Natural killer cell treated with Interleukin-12 subunit alpha and Interleukin-12 subunit beta and Interleukin-15 and Interleukin-18, amount 100 ng/mL, for 72 hours (primary cell): ENCODE measurements around the gene RAD51. TPM values are rescaled to one million over a fixed set of nuclear protein-coding genes. Genes with fewer than 3 reads are reported as not detected.

Source experiments
- ATAC-seq, 2 donors: fragments of 150-1000 bp; cut with Tn5 transposase in 1 of 2; sonication (Bioruptor Pico), chemical (Tn5 transposase) in 1 of 2; 2 replicates each; pipeline ENCODE4 v1.10.0; 2021
- DNase-seq: peaks from one replicate; pipeline ENCODE4 v3.0.0; 2022; ENCODE audit warnings: low spot score
- H3K27ac Mint-ChIP-seq, 2 donors: 1 replicate in 1 of 2; 2 replicates in 1 of 2; pipeline ENCODE4 v1.8.0; 2022; ENCODE audit warnings: mixed read lengths in 2 of 2, mild to moderate bottlenecking in 1 of 2, moderate library complexity in 1 of 2
- H3K27me3 Mint-ChIP-seq, 2 donors: 1 replicate in 1 of 2; 2 replicates in 1 of 2; pipeline ENCODE4 v1.8.0; 2022; ENCODE audit warnings: mixed read lengths in 2 of 2
- H3K36me3 Mint-ChIP-seq: one replicate; pipeline ENCODE4 v1.8.0; 2022; ENCODE audit warnings: mixed read lengths
- H3K4me1 Mint-ChIP-seq, 2 donors: 1 replicate in 1 of 2; 2 replicates in 1 of 2; pipeline ENCODE4 v1.8.0; 2022; ENCODE audit warnings: low read depth in 2 of 2, mixed read lengths in 2 of 2, mild to moderate bottlenecking in 1 of 2
- H3K4me3 Mint-ChIP-seq: one replicate; pipeline ENCODE4 v1.8.0; 2022; ENCODE audit warnings: mixed read lengths
- H3K9me3 Mint-ChIP-seq: 2 replicates; pipeline ENCODE4 v1.8.0; 2022; ENCODE audit warnings: mixed read lengths
- total RNA-seq, 2 donors: library from RNA; stranded (reverse); gene quantifications; one replicate each; pipeline ENCODE4 v1.2.3, GENCODE V29; 2022

RAD51 gene
- total RNA-seq, 2 donors from 2014 or later = 36.2 to 59.6 TPM

- Mint-ChIP-seq H3K4me1 (peaks cover 14% of the 10 kb centered on the region in 2 donors), H3K36me3 (peaks cover 5% of the 10 kb centered on the region), H3K27ac (no peak overlapping the region), H3K4me3 (no peak overlapping the region), H3K9me3 (no peaks in the 10 kb centered on the region), H3K27me3 (no peaks in the 10 kb centered on the region)
- DNase-seq = no peak
- no peak for ATAC-seq
These were observed 44.1 kb downstream of the RAD51 start for GRCh38 chr15:40739047-40739446.

- H3K36me3 Mint-ChIP-seq = peaks cover 5% of the 10 kb centered on the region
- H3K27ac Mint-ChIP-seq = no peak overlapping the region
- H3K9me3 Mint-ChIP-seq = no peaks in the 10 kb centered on the region
- ATAC-seq (no peak), DNase-seq (no peak)
- H3K27me3 Mint-ChIP-seq = no peaks in the 10 kb centered on the region
- H3K4me1 Mint-ChIP-seq = peaks cover 21 to 22% of the 10 kb centered on the region in 2 donors
- no peak overlapping the region for H3K4me3 Mint-ChIP-seq
These were observed 44.9 kb downstream of the RAD51 start for GRCh38 chr15:40739854-40740253.

GRCh38 chr15:40743485-40743901 lies 48.5 kb downstream of the RAD51 start:
- DNase-seq (no peak), ATAC-seq (peak in 1 of 2 donors; percentile 0)
- peaks cover 4% of the 10 kb centered on the region for H3K36me3 Mint-ChIP-seq

GRCh38 chr15:40743921-40744814 lies 49.2 kb downstream of the RAD51 start:
- Mint-ChIP-seq H3K27ac (peak overlapping the region; percentile 85 to 87), H3K27me3 (no peaks in the 10 kb centered on the region), H3K4me1 (peaks cover 37 to 53% of the 10 kb centered on the region in 2 donors), H3K36me3 (no peaks in the 10 kb centered on the region), H3K4me3 (peak overlapping the region; percentile 53), H3K9me3 (no peaks in the 10 kb centered on the region)
- peak; percentile 94 to 97 for ATAC-seq
- peak; percentile 85 for DNase-seq

More at GRCh38 chr15:40743485-40743901, 48.5 kb downstream of the RAD51 start:
- H3K27ac Mint-ChIP-seq = peak overlapping the region; percentile 85 to 87
- peaks cover 37 to 53% of the 10 kb centered on the region in 2 donors for H3K4me1 Mint-ChIP-seq
- no peaks in the 10 kb centered on the region for H3K9me3 Mint-ChIP-seq
- H3K27me3 Mint-ChIP-seq = no peaks in the 10 kb centered on the region
- H3K4me3 Mint-ChIP-seq = peak overlapping the region; percentile 53

- peaks cover 3% of the 10 kb centered on the region for H3K36me3 Mint-ChIP-seq
- H3K4me3 Mint-ChIP-seq = peak overlapping the region; percentile 56
- ATAC-seq (no peak), DNase-seq (no peak)
- H3K27ac Mint-ChIP-seq = peak overlapping the region; percentile 85 to 87
- peaks cover 37 to 53% of the 10 kb centered on the region in 2 donors for H3K4me1 Mint-ChIP-seq
- no peaks in the 10 kb centered on the region for H3K9me3 Mint-ChIP-seq
- no peaks in the 10 kb centered on the region for H3K27me3 Mint-ChIP-seq
These were observed 49.8 kb downstream of the RAD51 start for GRCh38 chr15:40744815-40745152.

GRCh38 chr15:40746916-40747418 lies 52.0 kb downstream of the RAD51 start:
- no peak overlapping the region for H3K4me3 Mint-ChIP-seq
- DNase-seq = no peak
- no peaks in the 10 kb centered on the region for H3K27me3 Mint-ChIP-seq
- H3K36me3 Mint-ChIP-seq = peaks cover 4% of the 10 kb centered on the region
- peak overlapping the region; percentile 46 to 72 for H3K27ac Mint-ChIP-seq
- H3K9me3 Mint-ChIP-seq = no peaks in the 10 kb centered on the region
- no peak for ATAC-seq
- peaks cover 45 to 53% of the 10 kb centered on the region in 2 donors for H3K4me1 Mint-ChIP-seq

- H3K4me1 Mint-ChIP-seq = peaks cover 48 to 55% of the 10 kb centered on the region in 2 donors
- ATAC-seq (no peak), DNase-seq (no peak)
- H3K9me3 Mint-ChIP-seq = no peaks in the 10 kb centered on the region
- peak overlapping the region in 1 of 2 donors; percentile 72 for H3K27ac Mint-ChIP-seq
- no peak overlapping the region for H3K4me3 Mint-ChIP-seq
- no peaks in the 10 kb centered on the region for H3K27me3 Mint-ChIP-seq
- peaks cover 4% of the 10 kb centered on the region for H3K36me3 Mint-ChIP-seq
These were observed 53.0 kb downstream of the RAD51 start for GRCh38 chr15:40747685-40748631.

GRCh38 chr15:40749151-40749630 lies 54.2 kb downstream of the RAD51 start:
- DNase-seq (no peak), ATAC-seq (no peak)
- Mint-ChIP-seq H3K27me3 (no peaks in the 10 kb centered on the region), H3K4me1 (peaks cover 50 to 58% of the 10 kb centered on the region in 2 donors), H3K9me3 (no peaks in the 10 kb centered on the region), H3K27ac (no peak overlapping the region), H3K36me3 (peaks cover 4% of the 10 kb centered on the region), H3K4me3 (no peak overlapping the region)

GRCh38 chr15:40750885-40751284 lies 55.9 kb downstream of the RAD51 start:
- no peak overlapping the region for H3K27ac Mint-ChIP-seq
- no peak overlapping the region for H3K4me3 Mint-ChIP-seq
- H3K36me3 Mint-ChIP-seq = peaks cover 4% of the 10 kb centered on the region
- ATAC-seq = no peak
- H3K4me1 Mint-ChIP-seq = peaks cover 39 to 47% of the 10 kb centered on the region in 2 donors
- H3K27me3 Mint-ChIP-seq = no peaks in the 10 kb centered on the region
- DNase-seq = no peak
- H3K9me3 Mint-ChIP-seq = no peaks in the 10 kb centered on the region

GRCh38 chr15:40751745-40752144 lies 56.8 kb downstream of the RAD51 start:
- Mint-ChIP-seq H3K9me3 (no peaks in the 10 kb centered on the region), H3K4me3 (no peak overlapping the region), H3K27ac (no peak overlapping the region), H3K36me3 (peaks cover 4% of the 10 kb centered on the region), H3K27me3 (no peaks in the 10 kb centered on the region), H3K4me1 (peaks cover 41% of the 10 kb centered on the region in 2 donors)
- ATAC-seq = no peak
- DNase-seq = no peak

GRCh38 chr15:40754574-40754882 lies 59.6 kb downstream of the RAD51 start:
- no peaks in the 10 kb centered on the region for H3K27me3 Mint-ChIP-seq
- H3K9me3 Mint-ChIP-seq = no peaks in the 10 kb centered on the region
- H3K27ac Mint-ChIP-seq = peak overlapping the region; percentile 97 to 99
- ATAC-seq = peak in 1 of 2 donors; percentile 14
- H3K4me3 Mint-ChIP-seq = peak overlapping the region; percentile 95
- H3K4me1 Mint-ChIP-seq = peaks cover 26 to 37% of the 10 kb centered on the region in 2 donors
- H3K36me3 Mint-ChIP-seq = peaks cover 4% of the 10 kb centered on the region
- no peak for DNase-seq

GRCh38 chr15:40754883-40755811 lies 60.2 kb downstream of the RAD51 start, which contains the start of gene RMDN3:
TSS of gene RMDN3 (minus strand) at chr15:40755254. CDS start at chr15:40754783, 471 bp downstream.
- ATAC-seq = peak; percentile 95 to 97
- Mint-ChIP-seq H3K4me3 (peak within 1 kb of the TSS; percentile 95), H3K36me3 (no peaks in the 10 kb centered on the region), H3K9me3 (no peaks in the 10 kb centered on the region), H3K4me1 (peaks cover 26 to 37% of the 10 kb centered on the region in 2 donors), H3K27ac (peak within 1 kb of the TSS; percentile 97 to 99), H3K27me3 (no peaks in the 10 kb centered on the region)
- DNase-seq = peak; percentile 94
